ENCODE data around the gene NUDT17.

DNA sequence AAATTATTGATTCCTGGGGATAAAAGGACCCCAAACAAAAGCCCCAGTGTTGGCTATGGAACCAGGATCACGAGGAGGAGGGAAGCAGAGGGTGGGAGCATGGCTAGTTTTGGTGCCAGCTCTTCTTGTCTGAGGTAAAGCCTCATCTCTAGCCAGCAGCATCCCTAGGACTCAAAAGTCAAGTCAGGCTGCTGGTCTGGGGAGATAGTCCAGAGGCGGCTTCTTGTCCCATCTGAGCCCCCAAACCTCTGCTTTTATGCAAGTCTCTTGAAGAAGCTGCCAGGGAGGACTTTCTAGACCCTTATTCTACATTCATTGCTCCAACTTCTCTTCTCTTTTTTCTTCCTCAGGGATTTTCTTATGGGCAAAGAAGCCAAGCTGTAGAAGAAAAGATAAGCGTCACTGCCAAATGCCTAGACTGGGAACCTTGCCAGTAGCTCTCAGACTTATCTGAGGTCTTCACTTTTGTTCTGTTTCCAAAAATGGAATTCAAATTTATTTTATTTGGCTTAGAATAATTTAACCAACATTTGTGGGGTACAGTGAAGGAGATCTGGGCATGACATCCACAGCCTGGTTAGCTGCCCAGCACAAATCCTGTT lies 47.2 kb downstream of the NUDT17 start:
- TF ChIP-seq, protein P1, sequence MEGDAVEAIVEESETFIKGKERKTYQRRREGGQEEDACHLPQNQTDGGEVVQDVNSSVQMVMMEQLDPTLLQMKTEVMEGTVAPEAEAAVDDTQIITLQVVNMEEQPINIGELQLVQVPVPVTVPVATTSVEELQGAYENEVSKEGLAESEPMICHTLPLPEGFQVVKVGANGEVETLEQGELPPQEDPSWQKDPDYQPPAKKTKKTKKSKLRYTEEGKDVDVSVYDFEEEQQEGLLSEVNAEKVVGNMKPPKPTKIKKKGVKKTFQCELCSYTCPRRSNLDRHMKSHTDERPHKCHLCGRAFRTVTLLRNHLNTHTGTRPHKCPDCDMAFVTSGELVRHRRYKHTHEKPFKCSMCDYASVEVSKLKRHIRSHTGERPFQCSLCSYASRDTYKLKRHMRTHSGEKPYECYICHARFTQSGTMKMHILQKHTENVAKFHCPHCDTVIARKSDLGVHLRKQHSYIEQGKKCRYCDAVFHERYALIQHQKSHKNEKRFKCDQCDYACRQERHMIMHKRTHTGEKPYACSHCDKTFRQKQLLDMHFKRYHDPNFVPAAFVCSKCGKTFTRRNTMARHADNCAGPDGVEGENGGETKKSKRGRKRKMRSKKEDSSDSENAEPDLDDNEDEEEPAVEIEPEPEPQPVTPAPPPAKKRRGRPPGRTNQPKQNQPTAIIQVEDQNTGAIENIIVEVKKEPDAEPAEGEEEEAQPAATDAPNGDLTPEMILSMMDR (IDR thresholded peaks at IDR 0.05) = no peak
- no peak for TF ChIP-seq EZH2 (IDR thresholded peaks at IDR 0.05; ENCODE audit: borderline replicate concordance, insufficient read depth, low read depth, low read length, poor library complexity, severe bottlenecking)
